BLaER1 (cell line): Measurements from ENCODE around the gene GADD45A.

Source experiments
- H3K27ac ChIP-seq: shearing (Covaris generic); formaldehyde crosslinking; 2 replicates; pipeline ENCODE4 v1.8.1; 2022
- H3K27me3 ChIP-seq: shearing (Covaris generic); formaldehyde crosslinking; 2 replicates; pipeline ENCODE4 v1.8.1; 2022
- H3K36me3 ChIP-seq: shearing (Covaris generic); formaldehyde crosslinking; 2 replicates; pipeline ENCODE4 v1.8.1; 2022
- H3K4me1 ChIP-seq: shearing (Covaris generic); formaldehyde crosslinking; 2 replicates; pipeline ENCODE4 v1.8.1; 2022
- H3K4me2 ChIP-seq: shearing (Covaris generic); formaldehyde crosslinking; 2 replicates; pipeline ENCODE4 v1.8.1; 2022
- H3K4me3 ChIP-seq: shearing (Covaris generic); formaldehyde crosslinking; 2 replicates; pipeline ENCODE4 v1.8.1; 2022
- H3K9ac ChIP-seq: shearing (Covaris generic); formaldehyde crosslinking; 2 replicates; pipeline ENCODE4 v1.8.1; 2022
- H3K9me3 ChIP-seq: shearing (Covaris generic); formaldehyde crosslinking; 2 replicates; pipeline ENCODE4 v1.8.1; 2022
- H4K20me1 ChIP-seq: shearing (Covaris generic); formaldehyde crosslinking; 2 replicates; pipeline ENCODE4 v1.8.1; 2022
- Cebpa-rat ChIP-seq: shearing (Covaris generic); IDR thresholded peaks from 2 replicates; pipeline ENCODE4 v1.8.1; 2022

GADD45A gene

GRCh38 chr1:67687649-67688048 lies 2.6 kb downstream of the GADD45A start:
- no peaks in the 10 kb centered on the region for H3K27me3 ChIP-seq
- H3K4me1 ChIP-seq: peaks cover 29% of the 10 kb centered on the region
- H3K9me3 ChIP-seq: no peaks in the 10 kb centered on the region
- no peak for TF ChIP-seq Cebpa-rat
- no peak overlapping the region for H3K9ac ChIP-seq
- peak overlapping the region; percentile 91 for H3K4me2 ChIP-seq
- H3K27ac ChIP-seq: no peak overlapping the region
- peaks cover 47% of the 10 kb centered on the region for H4K20me1 ChIP-seq
- H3K4me3 ChIP-seq: 0 out of 2 replicates have a peak overlapping the region, but pooled peaks have one; percentile 99
- H3K36me3 ChIP-seq: peaks cover 30% of the 10 kb centered on the region

DNA sequence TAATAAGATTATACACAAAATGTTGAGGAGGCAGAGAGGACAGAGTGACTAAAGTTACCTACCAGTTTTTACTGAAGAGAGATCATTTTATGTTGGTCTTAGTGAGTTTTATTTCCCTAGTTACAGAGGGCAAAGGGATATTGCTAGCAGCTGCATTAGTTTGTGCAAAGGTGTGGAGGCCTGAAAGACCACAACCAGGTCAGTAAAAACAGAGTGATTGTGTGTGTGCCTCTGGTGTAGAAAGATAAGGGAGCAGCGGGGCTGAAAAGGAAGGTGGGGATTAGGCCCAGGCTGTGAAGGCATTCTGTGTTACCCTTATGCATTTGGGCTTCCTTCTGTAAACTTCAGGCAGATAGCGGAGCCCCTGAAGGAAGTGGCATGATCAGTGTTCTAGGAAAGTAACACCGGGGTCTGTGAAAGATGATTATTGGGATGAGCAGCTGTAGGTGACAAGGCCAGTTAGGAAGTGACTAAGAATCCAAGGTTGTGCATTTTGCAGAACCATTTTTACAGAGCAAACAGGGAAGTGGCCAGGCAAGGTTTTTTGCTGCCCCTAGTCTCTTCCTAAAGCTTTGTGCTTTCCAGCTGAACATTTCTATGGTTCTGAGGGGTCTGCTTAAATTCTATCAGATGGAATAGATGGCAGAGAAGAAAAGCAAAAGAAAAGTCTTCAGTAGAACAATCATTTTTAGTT lies 3.7 kb downstream of the GADD45A start:
- no peak overlapping the region for H3K4me3 ChIP-seq
- no peaks in the 10 kb centered on the region for H3K9me3 ChIP-seq
- H3K27ac ChIP-seq: no peak overlapping the region
- peaks cover 29% of the 10 kb centered on the region for H3K4me1 ChIP-seq
- H3K4me2 ChIP-seq: no peak overlapping the region
- H3K27me3 ChIP-seq: no peaks in the 10 kb centered on the region
- peaks cover 47% of the 10 kb centered on the region for H4K20me1 ChIP-seq
- no peak overlapping the region for H3K9ac ChIP-seq
- TF ChIP-seq Cebpa-rat: no peak
- peaks cover 30% of the 10 kb centered on the region for H3K36me3 ChIP-seq

DNA sequence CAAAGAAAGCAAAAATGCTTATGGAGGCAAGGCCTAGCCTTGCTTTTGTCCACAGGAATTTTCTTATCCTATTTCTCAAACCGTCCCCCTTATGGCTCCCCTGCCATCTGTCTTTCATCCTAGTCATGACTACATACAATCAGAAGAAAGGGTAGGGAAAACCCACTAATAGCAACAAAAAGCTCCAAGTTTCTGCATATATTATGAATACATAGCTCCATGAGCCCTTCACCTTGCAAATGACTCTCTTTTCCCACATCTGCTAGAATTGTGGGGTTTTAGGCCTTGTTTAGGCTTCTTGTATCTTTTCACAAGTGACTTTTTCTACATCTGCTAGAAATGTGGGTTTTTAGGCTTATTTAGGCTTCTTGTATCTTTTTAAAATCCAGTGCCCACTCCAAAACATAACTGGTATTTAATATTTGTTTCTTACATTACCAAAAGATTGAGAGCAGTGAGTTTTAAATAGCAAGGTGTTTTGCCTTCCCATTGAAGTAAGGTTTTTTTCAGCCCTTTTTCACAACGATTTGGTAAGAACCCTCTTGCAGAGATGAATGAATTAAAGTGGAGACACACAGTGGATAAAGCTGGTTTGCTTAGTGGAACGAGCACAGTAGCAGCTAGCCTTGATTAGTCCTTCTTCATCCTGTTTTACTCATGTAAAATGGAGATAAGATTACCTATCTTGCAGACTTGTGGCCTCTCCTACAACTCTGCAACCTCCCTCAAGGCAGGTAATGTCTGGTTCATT lies 4.4 kb downstream of the GADD45A start:
- no peak overlapping the region for H3K4me2 ChIP-seq
- no peak overlapping the region for H3K9ac ChIP-seq
- peaks cover 30% of the 10 kb centered on the region for H3K36me3 ChIP-seq
- H3K4me3 ChIP-seq: no peak overlapping the region
- H3K4me1 ChIP-seq: peaks cover 25% of the 10 kb centered on the region
- peaks cover 47% of the 10 kb centered on the region for H4K20me1 ChIP-seq
- H3K27me3 ChIP-seq: no peaks in the 10 kb centered on the region
- no peak for TF ChIP-seq Cebpa-rat
- H3K9me3 ChIP-seq: no peaks in the 10 kb centered on the region
- H3K27ac ChIP-seq: no peak overlapping the region

GRCh38 chr1:67690018-67690363 lies 5.0 kb downstream of the GADD45A start:
- Histone ChIP-seq H3K4me2 (no peak overlapping the region), H3K4me1 (peaks cover 21% of the 10 kb centered on the region), H3K36me3 (peaks cover 30% of the 10 kb centered on the region), H3K9ac (no peak overlapping the region), H3K9me3 (no peaks in the 10 kb centered on the region), H3K27ac (no peak overlapping the region), H4K20me1 (peaks cover 47% of the 10 kb centered on the region), H3K4me3 (no peak overlapping the region), H3K27me3 (no peaks in the 10 kb centered on the region)
- no peak for TF ChIP-seq Cebpa-rat

DNA sequence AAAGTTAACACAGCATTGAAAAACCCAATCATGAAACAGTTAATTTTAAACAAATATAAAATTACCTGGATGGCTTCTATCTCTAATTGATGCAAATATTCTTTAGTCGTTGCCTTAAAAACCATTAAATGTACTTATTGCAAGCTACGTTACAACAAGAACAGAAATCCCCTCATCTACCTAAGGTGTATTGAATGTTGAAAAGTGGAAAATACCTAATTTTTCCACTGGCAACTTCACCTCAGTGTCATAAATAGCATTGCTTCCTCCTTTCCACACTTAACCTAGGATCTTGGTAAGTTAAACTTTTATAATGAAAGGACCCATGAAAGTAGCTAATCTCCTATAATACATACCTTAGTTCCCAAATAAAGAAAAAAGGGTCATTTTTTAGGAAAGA lies 5.4 kb downstream of the GADD45A start:
- Histone ChIP-seq H4K20me1 (peaks cover 46% of the 10 kb centered on the region), H3K9ac (no peak overlapping the region), H3K36me3 (peaks cover 30% of the 10 kb centered on the region), H3K4me1 (peaks cover 21% of the 10 kb centered on the region), H3K27me3 (no peaks in the 10 kb centered on the region), H3K4me3 (no peak overlapping the region), H3K4me2 (no peak overlapping the region), H3K27ac (no peak overlapping the region), H3K9me3 (no peaks in the 10 kb centered on the region)
- TF ChIP-seq Cebpa-rat: no peak

DNA sequence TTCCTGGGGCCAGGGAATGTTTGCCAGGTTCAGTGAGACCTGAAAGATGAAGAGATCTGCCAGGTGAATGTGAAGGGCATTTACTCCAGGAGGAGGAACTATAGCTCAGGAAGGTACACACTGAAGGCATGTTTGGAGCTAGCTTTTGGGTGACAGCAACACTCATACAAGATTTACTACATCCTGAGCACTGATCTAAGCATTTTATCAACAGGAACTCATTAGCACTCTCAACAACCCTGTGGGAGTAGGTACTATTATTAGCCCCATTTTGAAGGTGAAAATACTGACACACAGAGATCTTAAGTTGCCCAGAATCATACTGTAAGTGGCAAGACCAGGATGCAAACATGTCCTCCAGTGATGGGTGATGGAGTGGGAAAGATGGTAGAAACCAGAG lies 6.7 kb downstream of the GADD45A start:
- no peak overlapping the region for H3K4me3 ChIP-seq
- no peaks in the 10 kb centered on the region for H3K27me3 ChIP-seq
- no peak overlapping the region for H3K27ac ChIP-seq
- no peak overlapping the region for H3K4me2 ChIP-seq
- H3K9ac ChIP-seq: no peak overlapping the region
- peaks cover 30% of the 10 kb centered on the region for H3K36me3 ChIP-seq
- H3K4me1 ChIP-seq: peaks cover 19% of the 10 kb centered on the region
- H4K20me1 ChIP-seq: peaks cover 32% of the 10 kb centered on the region
- TF ChIP-seq Cebpa-rat: no peak
- no peaks in the 10 kb centered on the region for H3K9me3 ChIP-seq

GRCh38 chr1:67695963-67696362 lies 11.0 kb downstream of the GADD45A start:
- Histone ChIP-seq H3K4me2 (no peak overlapping the region), H3K9ac (no peak overlapping the region), H3K4me1 (no peaks in the 10 kb centered on the region), H3K27me3 (no peaks in the 10 kb centered on the region), H3K36me3 (no peaks in the 10 kb centered on the region), H4K20me1 (no peaks in the 10 kb centered on the region), H3K9me3 (no peaks in the 10 kb centered on the region), H3K4me3 (no peak overlapping the region), H3K27ac (no peak overlapping the region)
- no peak for TF ChIP-seq Cebpa-rat

DNA sequence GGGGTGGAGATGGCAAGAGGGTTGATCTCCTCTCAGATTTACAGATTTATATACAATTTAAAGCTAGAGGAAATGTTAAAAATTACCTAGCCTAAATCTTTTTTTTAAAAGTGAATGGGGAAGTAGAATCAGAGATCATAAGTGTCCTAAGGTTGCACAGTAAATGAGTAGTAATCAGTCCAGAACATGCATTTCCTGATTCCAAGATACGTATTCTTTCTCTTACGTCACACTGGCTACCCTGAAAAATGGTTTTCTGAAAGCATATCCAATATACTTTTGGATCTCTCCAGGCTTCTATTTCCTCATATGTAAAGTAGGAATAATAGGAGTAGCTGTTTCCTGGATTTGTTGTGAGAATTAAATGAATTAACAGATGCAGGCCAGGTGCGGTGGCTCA lies 11.7 kb downstream of the GADD45A start:
- H3K9ac ChIP-seq: no peak overlapping the region
- H4K20me1 ChIP-seq: no peaks in the 10 kb centered on the region
- H3K4me1 ChIP-seq: no peaks in the 10 kb centered on the region
- H3K4me2 ChIP-seq: no peak overlapping the region
- no peaks in the 10 kb centered on the region for H3K36me3 ChIP-seq
- H3K9me3 ChIP-seq: no peaks in the 10 kb centered on the region
- no peak overlapping the region for H3K27ac ChIP-seq
- no peak overlapping the region for H3K4me3 ChIP-seq
- no peaks in the 10 kb centered on the region for H3K27me3 ChIP-seq
- TF ChIP-seq Cebpa-rat: no peak

GRCh38 chr1:67700220-67700619 lies 15.2 kb downstream of the GADD45A start:
- no peaks in the 10 kb centered on the region for H3K27me3 ChIP-seq
- H3K4me2 ChIP-seq: no peak overlapping the region
- no peaks in the 10 kb centered on the region for H3K9me3 ChIP-seq
- H3K4me1 ChIP-seq: no peaks in the 10 kb centered on the region
- H4K20me1 ChIP-seq: no peaks in the 10 kb centered on the region
- no peak overlapping the region for H3K27ac ChIP-seq
- peaks cover 6% of the 10 kb centered on the region; the same call in 1 of the 2 replicates for H3K36me3 ChIP-seq
- no peak overlapping the region for H3K9ac ChIP-seq
- no peak overlapping the region for H3K4me3 ChIP-seq
- no peak for TF ChIP-seq Cebpa-rat

- peaks cover 6% of the 10 kb centered on the region; the same call in 1 of the 2 replicates for H3K36me3 ChIP-seq
- no peaks in the 10 kb centered on the region for H3K4me1 ChIP-seq
- H3K4me3 ChIP-seq: no peak overlapping the region
- no peak overlapping the region for H3K4me2 ChIP-seq
- H3K9me3 ChIP-seq: no peaks in the 10 kb centered on the region
- H3K9ac ChIP-seq: no peak overlapping the region
- H3K27me3 ChIP-seq: no peaks in the 10 kb centered on the region
- H4K20me1 ChIP-seq: no peaks in the 10 kb centered on the region
- no peak overlapping the region for H3K27ac ChIP-seq
- TF ChIP-seq Cebpa-rat: no peak
Observed at GRCh38 chr1:67700692-67701410, 15.8 kb downstream of the GADD45A start.
